ENCODE results near the gene TAS1R3. TPM values are rescaled to one million over a fixed set of nuclear protein-coding genes. Genes with fewer than 3 reads are reported as not detected.

TAS1R3 gene
- total RNA-seq, 1 donor from 2014 or later = 1.0 TPM

- intact Hi-C loops (cut with micrococcal nuclease) = no loop called here
Observed at GRCh38 chr1:1320666-1321448, 10.2 kb upstream of the TAS1R3 start.

- intact Hi-C loops (cut with micrococcal nuclease) = no loop called here
Observed at GRCh38 chr1:1321477-1321876, 9.6 kb upstream of the TAS1R3 start.

GRCh38 chr1:1322418-1322817, 8.7 kb upstream of the TAS1R3 start:
- intact Hi-C loops (cut with micrococcal nuclease) = no loop called here

GRCh38 chr1:1322952-1323351, 8.1 kb upstream of the TAS1R3 start:
- intact Hi-C loops (cut with micrococcal nuclease) = no loop called here

- intact Hi-C loops (cut with micrococcal nuclease) = loop anchor here (1.0 kb wide), 1 partner anchor 19 kb away; no protein-coding TSS in a partner anchor
Observed at GRCh38 chr1:1324084-1324523, 7.0 kb upstream of the TAS1R3 start.

- intact Hi-C loops (cut with micrococcal nuclease) = loop anchor here (1.0 kb wide), 1 partner anchor 19 kb away; no protein-coding TSS in a partner anchor
Observed at GRCh38 chr1:1324524-1325287, 6.4 kb upstream of the TAS1R3 start, which contains the start of the genes CPTP and INTS11. CPTP (plus strand) TSS chr1:1324802; CDS start chr1:1326911, 2,109 bp downstream. INTS11 (minus strand) TSS chr1:1324660; CDS start chr1:1324608, 52 bp downstream.

GRCh38 chr1:1325288-1326074, 5.6 kb upstream of the TAS1R3 start:
- intact Hi-C loops (cut with micrococcal nuclease) = no loop called here

- intact Hi-C loops (cut with micrococcal nuclease) = no loop called here
Observed at GRCh38 chr1:1326075-1326605, 4.9 kb upstream of the TAS1R3 start.

- intact Hi-C loops (cut with micrococcal nuclease) = no loop called here
Observed at GRCh38 chr1:1327291-1327690, 3.8 kb upstream of the TAS1R3 start.

- intact Hi-C loops (cut with micrococcal nuclease) = no loop called here
Observed at GRCh38 chr1:1328254-1328653, 2.8 kb upstream of the TAS1R3 start.

GRCh38 chr1:1329304-1330210, 1.5 kb upstream of the TAS1R3 start:
- intact Hi-C loops (cut with micrococcal nuclease) = no loop called here

GRCh38 chr1:1330366-1331067, 563 bp upstream of the TAS1R3 start:
- intact Hi-C loops (cut with micrococcal nuclease) = no loop called here

- intact Hi-C loops (cut with micrococcal nuclease) = no loop called here
Observed at GRCh38 chr1:1332031-1332755, 1.1 kb downstream of the TAS1R3 start.

- intact Hi-C loops (cut with micrococcal nuclease) = no loop called here
Observed at GRCh38 chr1:1332774-1333480, 1.8 kb downstream of the TAS1R3 start.

- intact Hi-C loops (cut with micrococcal nuclease) = no loop called here
Observed at GRCh38 chr1:1333551-1334241, 2.6 kb downstream of the TAS1R3 start.

- intact Hi-C loops (cut with micrococcal nuclease) = no loop called here
Observed at GRCh38 chr1:1334835-1335234, 3.8 kb downstream of the TAS1R3 start.

GRCh38 chr1:1335283-1335682, 4.2 kb downstream of the TAS1R3 start:
- intact Hi-C loops (cut with micrococcal nuclease) = no loop called here
